Measurements from ENCODE around the gene SLCO2B1.

GRCh38 chr11:75249704-75250103 lies 98.8 kb downstream of the SLCO2B1 start:
- TF ChIP-seq EZH2 (IDR thresholded peaks at IDR 0.05; ENCODE audit: borderline replicate concordance, low read depth, low read length, severe bottlenecking), result no peak
- TF ChIP-seq CTCF (IDR thresholded peaks at IDR 0.05; ENCODE audit: borderline replicate concordance, extremely low read depth, low read length, poor library complexity, severe bottlenecking), result no peak
